Gastrocnemius medialis (tissue), 4 donors: ENCODE data around the gene GGA1.

Experiments
- CTCF ChIP-seq, 5 experiments: fragments of 450-650 bp in 3 of 5; fragments of 200-600 bp in 2 of 5; sonication (generic) in 2 of 5; IDR thresholded peaks in 4 of 5; conservative IDR thresholded peaks in 1 of 5; 1 replicate in 4 of 5; 2 replicates in 1 of 5; pipeline ENCODE4 v1.5.1; 2016 to 2019; ENCODE audit warnings: antibody characterized with exemption in 5 of 5, mild to moderate bottlenecking in 3 of 5, moderate library complexity in 3 of 5
- POLR2A ChIP-seq, 2 donors: fragments of 450-650 bp; IDR thresholded peaks; one replicate each; pipeline ENCODE4 v1.6.1; 2017; ENCODE audit warnings: antibody characterized with exemption in 2 of 2, mild to moderate bottlenecking in 2 of 2, moderate library complexity in 2 of 2

- no peak for TF ChIP-seq CTCF (IDR thresholded peaks at IDR 0.05 in 4 of 5, conservative IDR thresholded peaks at IDR 0.05 in 1 of 5)
- TF ChIP-seq POLR2A (IDR thresholded peaks at IDR 0.05), result no peak
Observed at GRCh38 chr22:37581504-37581903, 27.1 kb upstream of the GGA1 start.
